NCI-H526 treated with DMSO at 0.1 percent for 48 hours (cell line): Measurements from ENCODE around the gene CMTM4.
"Not testable (repeated sequence)": the region's sequence is repeated elsewhere in the genome, so short reads cannot be mapped to it uniquely, and the experiment has no call there.

Source experiments
- DNase-seq: peaks from one replicate; lab custom pipeline; 2025; lab: John Stamatoyannopoulos, UW

The CMTM4 gene

DNA sequence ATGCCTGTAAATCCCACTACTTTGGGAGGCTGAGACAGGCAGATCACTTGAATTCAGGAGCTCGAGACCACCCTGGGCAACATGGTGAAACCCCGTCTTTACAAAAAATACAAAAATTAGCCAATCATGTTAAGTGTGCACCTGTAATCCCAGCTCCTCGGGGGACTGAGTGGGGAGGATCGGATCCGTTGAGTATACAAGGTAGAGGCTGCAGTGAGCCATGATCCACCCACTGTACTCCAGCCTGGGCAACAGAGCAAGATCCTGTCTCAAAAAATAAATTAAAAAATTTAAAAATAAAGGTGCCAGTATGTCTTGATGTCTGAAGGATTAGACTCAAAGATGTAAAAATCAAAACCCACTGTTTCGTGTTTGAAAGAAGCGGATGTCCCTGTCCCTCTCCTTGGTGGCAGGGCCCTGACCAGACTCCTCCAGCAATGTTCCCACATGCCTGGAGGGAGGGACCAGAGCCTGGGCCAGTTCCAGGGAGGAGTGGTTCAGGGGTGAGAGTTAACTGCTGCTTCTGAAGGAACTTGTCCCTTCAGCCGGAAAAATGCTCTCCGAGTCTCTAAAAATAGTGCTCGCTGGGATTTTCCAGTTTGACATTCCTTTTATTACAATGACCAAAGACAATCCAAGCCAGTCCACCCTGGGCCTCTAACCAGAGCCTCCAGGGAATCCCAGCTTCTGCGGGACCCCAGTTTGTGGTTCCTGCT lies 9.4 kb upstream of the CMTM4 start:
- no peak for DNase-seq

DNA sequence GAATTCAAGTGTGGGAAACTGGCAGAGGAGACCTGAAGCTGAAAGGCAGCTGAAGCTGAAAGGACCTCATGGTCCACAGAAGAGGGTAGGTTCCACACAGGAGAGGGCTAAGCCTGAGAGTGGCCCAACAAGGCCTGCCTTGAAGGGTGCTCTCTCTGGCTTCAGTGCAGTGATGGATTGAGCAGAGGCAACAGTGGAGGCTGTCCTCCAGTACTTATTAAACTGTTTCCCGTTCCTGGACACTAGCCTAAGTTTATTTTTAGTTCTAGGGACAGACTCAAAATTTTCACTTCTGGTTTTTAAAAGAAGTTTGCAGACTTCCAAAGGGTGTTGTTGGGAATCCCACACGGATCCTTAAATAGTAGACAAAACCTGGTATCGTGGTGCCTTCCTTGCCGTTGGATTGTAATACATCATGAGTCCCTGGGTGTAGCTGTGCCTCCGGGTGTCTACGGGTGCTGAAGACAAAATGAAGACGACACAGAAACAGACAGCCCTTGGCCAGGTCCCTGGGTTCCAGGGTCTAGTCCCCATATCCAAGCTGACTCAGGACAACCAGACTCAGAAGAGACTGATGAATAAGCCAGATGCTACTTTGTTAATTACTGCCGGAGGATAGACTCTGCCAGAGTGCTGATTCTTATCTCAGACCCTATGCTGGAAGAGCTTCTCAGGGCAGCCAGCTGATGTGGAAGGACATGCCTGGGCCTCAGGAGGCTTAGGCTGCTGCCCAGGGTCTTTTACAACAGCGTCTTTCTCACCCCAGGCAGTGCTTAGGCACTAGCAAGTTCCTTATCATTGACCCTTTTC lies 7.1 kb upstream of the CMTM4 start:
- no peak for DNase-seq

DNA sequence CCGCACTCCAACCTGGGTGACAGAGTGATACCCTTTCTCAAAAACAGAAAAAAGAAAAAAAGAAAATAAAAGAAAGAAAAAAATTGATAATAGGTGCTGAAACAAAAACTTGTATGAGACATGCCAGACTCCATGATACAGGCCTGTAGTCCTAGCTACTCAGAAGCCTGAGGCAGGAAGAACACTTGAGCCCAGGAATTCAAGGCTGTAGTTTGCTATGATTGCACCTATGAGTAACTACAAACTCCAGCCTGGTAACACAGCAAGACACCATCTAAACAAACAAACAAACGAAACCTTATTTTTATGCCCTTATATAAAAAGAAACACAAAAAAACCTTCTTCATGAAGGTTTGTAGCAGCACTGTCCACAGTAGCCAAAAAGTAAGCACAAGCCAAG lies 5.0 kb upstream of the CMTM4 start:
- DNase-seq, result no peak

DNA sequence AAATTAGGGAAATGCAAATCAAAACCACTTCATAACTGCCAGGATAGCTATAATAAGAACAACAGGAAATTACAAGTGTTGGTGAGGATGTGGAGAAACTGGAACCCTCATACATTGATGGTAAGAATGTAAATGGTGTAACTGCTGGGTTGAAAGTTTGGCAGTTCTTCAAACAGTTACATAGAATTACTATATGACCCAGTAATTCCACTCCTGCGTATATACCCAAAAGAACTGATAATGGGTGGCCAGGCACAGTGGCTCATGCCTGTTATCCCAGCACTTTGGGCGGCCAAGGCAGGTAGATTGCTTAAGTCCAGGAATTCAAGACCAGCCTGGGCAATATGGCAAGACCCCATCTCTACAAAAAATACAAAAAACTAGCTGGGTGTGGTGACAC lies 4.5 kb upstream of the CMTM4 start:
- no peak for DNase-seq

DNA sequence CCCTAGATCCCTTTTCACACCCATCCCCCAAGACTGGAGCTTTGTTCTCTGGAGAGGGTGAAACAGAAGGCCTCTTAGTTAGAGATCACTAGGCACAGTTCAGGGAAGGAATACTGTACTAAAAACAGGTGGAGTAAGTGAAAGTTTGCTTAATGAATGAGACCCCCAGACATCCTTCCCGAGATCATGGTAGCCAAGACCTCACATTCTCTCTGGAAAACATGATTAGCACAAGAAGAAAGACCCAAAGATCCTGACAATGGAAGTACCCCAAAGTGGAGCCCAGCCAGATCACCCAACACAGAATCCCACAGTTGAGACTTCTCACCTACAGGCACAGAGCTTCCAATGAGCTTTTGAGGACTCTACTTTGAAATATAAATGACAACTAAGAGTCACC lies 3.4 kb upstream of the CMTM4 start:
- DNase-seq, result no peak

DNA sequence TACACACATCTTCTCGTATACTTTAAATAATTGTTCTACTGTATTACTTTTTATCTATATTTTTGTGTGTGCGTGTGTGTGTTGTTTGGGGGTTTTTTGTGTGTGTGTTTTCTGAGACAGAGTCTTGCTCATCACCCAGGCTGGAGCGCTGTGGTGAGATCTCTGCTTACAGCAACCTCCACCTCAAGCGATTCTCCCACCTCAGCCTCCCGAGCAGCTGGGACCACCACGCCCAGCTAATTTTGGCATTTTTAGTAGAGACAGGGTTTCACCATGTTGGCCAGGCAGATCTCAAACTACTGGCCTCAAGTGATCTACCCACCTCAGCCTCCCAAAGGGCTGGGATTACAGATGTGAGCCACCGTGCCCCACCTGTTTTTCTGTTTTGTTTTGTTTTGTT lies 1.5 kb upstream of the CMTM4 start:
- DNase-seq, result no peak

DNA sequence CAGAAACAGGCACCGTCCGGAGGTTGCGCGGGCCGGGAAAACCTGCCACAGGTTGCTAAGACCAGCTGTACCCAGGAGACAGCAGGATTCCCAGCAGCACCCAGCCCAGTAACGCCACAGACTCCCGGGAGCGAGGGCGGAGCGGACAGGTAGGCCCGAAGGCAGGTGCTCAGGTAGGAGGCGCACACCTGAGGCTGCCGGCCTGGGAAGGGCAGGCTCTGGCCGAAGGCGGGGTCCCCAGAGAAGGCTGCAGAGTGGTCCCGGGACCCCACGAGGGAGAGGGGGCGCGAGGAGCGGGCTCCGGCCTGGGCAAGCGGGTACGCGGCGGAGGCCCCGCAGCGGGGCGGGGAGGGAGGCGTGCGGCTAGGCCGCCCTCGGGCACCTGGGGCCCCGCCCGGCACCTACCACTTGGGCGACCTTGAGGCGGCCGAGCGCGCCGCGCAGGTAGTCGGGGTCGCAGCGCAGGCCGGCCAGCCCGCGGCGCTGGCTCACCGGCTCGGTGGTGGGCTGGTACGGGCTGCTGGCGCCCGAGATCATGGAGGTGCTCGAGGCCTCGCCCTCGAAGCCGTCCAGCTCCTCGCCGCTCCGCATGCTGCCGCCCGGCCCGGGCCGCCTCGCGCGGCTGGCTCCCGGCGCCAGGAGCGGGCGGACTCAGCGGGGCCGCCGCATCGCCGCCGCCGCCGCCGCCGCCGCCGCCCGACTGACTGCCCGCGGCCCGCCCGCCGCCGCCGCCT lies 441 bp downstream of the CMTM4 start:
- DNase-seq, result peak; percentile 39

DNA sequence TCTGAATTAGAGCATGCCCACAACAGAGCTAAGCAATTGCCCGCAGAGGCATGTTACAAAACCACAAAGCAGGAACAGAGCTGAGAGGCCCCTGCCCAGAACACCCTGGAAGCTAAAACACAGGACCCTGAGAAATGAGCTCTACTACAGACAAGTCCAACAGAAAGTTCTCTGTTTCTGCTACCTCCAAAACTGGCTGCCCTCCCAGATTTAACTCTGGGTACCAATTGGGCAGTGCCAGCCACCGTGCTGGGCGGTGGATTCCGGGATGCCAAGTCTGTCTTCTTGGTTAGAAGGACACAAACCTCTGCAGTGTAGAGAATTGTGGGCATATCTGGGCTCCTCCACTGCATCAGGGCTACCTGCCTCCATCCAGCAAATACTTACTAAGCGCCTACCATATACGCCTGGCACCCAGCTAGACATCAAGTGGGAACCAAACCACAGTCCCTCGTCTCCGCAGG lies 1.0 kb downstream of the CMTM4 start:
- no peak for DNase-seq

DNA sequence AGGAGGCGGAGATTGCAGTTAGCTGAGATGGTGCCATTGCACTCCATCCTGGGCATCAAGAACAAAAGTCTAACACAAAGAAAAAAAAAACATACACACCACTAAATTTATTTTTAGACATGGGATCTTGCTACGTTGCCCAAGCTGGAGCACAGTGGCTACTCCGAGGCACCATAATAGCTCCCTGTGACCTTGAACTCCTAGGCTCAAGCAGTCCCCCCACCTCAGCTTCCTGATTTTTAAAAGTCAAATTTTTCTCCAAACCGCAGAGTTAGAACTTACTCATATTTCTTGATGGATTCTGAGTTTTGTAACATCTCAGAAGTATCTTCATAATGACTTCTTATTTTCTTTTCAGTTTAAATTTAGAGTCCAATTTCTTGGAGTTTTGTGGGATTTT lies 3.4 kb downstream of the CMTM4 start:
- no peak for DNase-seq

DNA sequence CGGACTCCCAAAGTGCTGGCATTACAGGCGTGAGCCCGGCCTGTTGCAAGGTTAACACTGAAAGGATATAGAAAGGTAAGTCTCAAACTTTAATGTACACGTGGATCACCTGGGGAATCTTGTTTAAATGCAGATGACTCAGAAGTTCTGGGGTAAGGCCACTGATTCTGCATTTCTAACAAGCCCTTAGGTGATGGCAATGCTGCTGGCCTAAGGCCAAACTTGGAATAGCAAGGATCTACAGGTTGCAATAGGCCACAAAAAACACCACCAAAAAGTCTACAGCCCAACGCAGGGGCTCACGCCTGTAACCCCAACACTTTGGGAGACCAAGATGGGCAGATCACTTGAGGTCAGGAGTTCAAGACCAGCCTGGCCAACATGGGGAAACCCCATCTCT lies 4.2 kb downstream of the CMTM4 start:
- no peak for DNase-seq

DNA sequence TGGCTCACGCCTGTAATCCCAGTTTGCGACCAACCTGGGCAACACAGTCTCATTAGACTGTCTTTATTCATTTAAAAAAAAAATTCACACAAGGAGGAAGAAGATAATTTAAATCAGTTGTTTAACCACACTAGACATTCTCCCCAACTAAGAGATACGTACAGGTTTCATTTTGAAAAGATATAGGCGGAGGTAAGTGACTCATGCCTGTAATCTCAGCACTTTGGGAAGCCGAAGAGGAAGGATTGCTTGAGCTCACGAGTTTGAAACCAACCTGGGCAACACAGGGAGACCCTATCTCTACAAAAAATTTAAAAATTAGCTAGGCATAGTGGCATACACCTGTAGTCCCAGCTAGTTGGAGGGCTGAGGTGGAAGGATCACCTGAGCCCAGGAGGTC lies 5.3 kb downstream of the CMTM4 start:
- no peak for DNase-seq

DNA sequence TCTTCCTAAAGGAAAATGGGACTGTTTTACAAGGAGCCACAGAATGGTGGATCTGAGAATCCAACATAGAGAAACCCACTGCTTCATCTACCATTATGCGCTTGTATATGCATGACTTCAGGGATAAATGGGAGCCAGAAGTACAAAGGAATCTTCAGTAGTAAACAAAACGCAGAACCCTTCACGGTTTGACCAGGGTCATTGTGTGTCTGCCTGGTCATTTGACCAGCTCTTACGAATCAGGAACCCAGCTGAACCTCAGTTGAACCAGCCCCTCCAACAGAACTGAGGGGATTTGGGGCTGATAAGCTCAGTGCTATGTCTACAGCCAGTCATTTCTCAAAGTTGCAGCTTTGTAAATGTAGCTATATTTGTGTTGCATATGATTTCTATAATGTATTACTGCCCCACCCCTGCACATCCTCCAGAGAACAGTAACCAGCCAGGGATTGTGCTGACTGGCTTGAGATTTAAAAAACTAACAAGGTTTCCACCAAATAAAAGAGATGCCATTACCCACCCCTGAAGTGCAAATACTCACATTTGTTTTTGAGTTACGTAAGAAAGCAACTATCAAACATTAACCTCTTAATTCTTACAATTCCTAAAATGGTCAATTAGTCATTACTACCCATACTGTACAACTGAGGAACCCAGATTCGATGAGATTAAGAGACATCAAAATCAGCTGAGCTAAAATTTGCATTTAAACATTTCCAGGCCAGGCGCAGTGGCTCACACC lies 6.3 kb downstream of the CMTM4 start:
- DNase-seq, result no peak

DNA sequence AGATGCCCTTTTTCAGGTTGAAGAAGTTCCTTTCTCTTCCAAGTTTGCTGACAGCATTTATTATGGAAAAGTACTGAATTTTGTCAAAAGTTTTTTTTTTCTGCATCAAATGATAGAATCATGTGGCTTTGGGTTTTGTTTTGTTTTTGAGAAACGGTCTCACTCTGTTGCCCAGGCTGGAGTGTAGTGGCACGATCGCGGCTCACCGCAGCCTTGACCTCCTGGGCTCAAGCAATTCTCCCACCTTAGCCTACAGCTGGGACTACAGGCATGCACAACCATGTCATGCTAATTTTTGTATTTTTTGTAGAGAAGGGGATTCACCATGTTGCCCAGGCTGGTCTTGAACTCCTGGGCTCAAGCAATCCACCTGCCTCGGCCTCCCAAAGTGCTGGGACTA lies 7.3 kb downstream of the CMTM4 start:
- no peak for DNase-seq

DNA sequence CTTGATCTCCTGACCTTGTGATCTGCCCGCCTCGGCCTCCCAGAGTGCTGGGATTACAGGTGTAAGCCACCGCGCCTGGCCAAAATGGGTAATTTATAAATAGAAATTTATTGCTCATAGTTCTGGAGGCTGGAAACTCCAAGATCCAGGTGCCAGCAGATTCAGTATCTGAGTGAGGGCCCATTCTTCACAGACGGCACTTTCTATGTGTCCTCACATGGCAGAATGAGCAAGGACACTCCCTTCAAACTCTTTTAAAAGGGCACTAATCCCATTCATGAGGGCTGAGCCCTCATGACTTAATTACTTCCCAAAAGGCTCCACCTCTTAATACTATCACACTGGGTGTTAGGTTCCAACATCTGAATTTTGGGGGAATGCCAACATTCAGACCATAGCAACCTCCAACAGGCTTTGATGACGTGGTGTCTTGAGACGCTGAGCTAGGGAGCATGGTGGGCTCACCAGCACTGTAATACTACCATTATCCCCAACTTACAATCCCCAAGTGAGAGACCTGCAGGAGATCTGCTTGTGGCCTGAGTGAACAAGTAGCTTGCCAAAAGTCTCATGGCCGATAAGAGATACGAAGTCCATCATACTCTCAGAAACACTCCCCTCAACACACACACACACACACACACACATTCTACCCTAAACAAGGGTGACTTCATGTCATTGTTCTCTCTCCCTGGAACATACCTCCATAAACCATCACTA lies 8.5 kb downstream of the CMTM4 start:
- no peak for DNase-seq

DNA sequence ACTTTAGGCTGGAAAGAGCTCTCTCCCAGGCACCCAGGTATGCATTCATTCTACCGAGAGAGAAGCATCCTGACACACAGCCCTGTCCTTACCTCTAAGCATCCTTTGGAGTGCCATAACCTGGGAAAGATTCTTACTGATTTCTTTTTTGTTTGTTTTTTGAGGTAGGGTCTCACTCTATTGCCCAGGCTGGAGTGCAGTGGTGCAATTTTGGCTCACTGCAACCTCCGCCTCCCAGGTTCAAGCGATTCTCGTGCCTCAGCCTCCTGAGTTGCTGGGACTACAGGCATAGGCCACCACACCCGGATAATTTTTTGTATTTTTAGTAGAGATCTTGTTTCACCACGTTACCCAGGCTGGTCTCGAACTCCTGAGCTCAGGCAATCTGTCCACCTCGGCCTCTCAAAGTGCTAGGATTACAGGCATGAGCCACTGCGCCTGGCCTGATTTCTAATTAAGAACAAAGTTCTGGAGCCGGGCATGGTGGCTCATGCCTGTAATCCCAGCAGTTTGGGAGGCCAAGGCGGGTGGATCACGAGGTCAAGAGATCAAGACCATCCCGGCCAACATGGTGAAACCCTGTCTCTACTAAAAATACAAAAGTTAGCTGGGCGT lies 10.9 kb downstream of the CMTM4 start:
- not testable (repeated sequence) for DNase-seq

DNA sequence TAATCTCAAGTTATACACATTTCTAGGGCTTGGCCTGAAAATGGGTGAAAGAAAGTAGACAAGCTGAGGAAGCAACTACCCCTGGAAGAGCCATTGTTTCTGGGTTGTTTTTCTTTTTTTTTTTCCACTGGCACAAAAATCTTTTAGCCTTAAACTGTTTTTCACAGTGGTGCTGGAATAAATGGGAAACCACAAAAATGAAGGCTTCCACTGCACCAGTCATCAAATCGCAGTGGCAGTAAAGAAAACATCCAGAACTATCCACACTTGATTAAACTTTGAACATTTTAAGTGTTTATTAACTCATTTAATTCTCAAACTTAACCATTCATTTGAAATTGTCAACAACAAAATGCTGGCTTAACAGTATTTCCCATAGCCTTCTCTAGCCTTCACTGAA lies 14.3 kb downstream of the CMTM4 start:
- no peak for DNase-seq

DNA sequence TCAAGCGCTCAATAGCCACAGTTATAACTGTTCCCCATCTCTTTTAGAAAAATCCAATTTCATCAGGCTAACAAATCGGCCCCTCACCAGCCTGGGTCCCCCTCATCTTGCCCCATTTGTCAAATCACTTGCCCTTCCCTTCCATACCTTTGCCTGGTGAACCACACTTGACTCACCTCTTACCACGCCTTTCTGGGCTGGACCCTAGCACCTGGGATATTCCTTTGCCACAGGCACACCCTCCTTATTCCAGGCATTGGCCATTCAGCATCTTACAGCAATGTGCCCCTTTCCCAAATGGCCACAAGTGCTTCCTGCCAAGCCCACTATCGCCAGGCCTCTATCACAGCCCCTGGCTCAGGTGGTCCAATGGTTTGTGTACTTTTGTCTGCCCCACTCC lies 14.9 kb downstream of the CMTM4 start:
- no peak for DNase-seq

DNA sequence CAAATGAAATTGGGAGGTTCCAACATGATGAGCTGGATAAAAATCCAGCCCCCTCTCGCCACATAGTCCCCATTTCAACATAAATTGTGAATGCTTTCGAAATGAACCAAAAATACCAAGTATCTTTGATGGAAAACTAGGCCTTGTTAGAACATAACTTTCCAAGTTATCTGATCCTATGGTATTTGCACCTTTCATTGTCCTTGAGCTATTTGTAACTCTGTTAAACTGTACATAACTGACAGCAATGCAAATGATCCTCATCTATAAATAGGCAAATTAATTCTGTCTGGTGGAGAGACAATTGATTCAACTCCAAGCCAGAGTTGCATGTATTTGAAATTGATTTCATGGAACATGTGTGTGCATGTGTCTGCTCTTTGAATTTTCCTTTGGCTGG lies 18.2 kb downstream of the CMTM4 start:
- DNase-seq, result peak; percentile 66

DNA sequence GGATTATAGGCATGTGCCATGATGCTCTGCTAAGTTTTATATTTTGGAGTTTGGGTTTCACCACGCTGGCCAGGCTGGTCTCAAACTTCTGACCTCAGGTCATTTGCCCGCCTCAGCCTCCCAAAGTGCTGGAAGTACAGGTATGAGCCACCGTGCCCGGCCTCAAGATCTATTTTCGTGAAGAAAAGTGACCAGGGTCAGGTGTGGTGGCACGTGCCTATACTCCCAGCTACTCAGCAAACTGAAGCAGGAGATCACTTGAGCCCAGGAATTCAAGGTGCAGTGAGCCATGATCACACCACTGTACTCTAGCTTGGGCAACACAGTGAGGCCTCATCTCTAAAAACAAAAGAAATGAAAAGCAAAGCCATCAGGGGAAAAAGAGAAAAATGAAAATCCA lies 18.7 kb downstream of the CMTM4 start:
- no peak for DNase-seq

DNA sequence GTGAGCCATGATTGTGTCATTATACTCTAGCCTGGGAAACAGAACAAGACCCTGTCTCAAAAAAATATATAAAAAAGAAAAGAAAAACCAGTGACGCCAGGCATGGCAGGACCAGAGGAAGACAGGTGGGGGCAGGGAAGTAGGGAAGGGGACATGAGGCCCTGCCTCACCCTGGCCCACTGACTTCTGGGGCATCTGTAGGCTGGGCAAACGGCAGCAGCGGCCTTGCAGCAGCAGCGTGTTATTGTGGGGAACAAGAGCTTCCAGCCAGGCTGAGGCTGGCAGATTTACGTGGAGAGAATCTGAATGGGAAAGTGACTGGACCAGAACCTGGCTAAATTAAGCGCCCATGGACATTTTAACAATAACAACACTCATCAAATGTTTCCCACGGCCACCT lies 19.4 kb downstream of the CMTM4 start:
- no peak for DNase-seq

DNA sequence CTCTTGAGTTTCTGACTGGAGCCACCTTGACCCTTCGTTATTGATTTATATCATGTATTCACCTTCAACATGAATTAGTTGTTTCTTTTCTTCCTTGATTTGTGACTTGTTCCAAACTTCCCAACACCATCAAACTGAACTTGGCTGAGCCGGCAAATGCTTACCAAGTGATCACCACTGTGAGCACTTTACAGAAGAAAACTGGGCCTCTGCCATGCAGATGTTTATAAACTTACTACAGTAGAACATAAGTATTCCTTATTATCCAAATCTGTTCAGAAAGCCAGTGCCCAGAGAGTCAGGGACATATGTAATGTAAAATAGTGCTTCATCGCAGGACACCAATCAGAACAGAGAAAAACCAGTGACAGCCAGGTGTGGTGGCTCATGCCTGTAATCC lies 19.9 kb downstream of the CMTM4 start:
- no peak for DNase-seq
